GM12878 (cell line): Measurements from ENCODE around the gene ERVMER34-1.

ENCODE experiments used
- CREB1 ChIP-seq: IDR thresholded peaks from 2 replicates; pipeline ENCODE4 v1.6.1; 2012; ENCODE audit warnings: low read depth, mild to moderate bottlenecking, inconsistent platforms
- E2F4 ChIP-seq: IDR thresholded peaks from 2 replicates; pipeline ENCODE4 v1.6.1; 2012; ENCODE audit warnings: low read depth, low read length, improper control_type of control experiment
- EZH2 ChIP-seq: IDR thresholded peaks from 2 replicates; pipeline ENCODE4 v1.6.1; 2012; ENCODE audit warnings: low read depth, mild to moderate bottlenecking, control low read depth, inconsistent platforms, low read length, borderline replicate concordance; ENCODE audit not compliant: control insufficient read depth
- FOXM1 ChIP-seq: IDR thresholded peaks from 2 replicates; pipeline ENCODE4 v1.6.1; 2012; ENCODE audit warnings: low read depth, mild to moderate bottlenecking, inconsistent platforms, low read length, moderate library complexity
- JUND ChIP-seq: IDR thresholded peaks from 2 replicates; pipeline ENCODE4 v1.6.1; 2012; ENCODE audit warnings: low read depth, mild to moderate bottlenecking, low read length, improper control_type of control experiment, moderate library complexity
- MEF2B ChIP-seq: fragments of 450-650 bp; IDR thresholded peaks from 2 replicates; pipeline ENCODE4 v1.6.1; 2018; ENCODE audit warnings: mild to moderate bottlenecking, moderate library complexity; ENCODE audit not compliant: partially characterized antibody, poor library complexity, severe bottlenecking
- MYC ChIP-seq: IDR thresholded peaks from 2 replicates; pipeline ENCODE4 v1.6.1; 2011; ENCODE audit warnings: mild to moderate bottlenecking, low read length, moderate library complexity, inconsistent platforms; ENCODE audit not compliant: insufficient read depth, insufficient replicate concordance, insufficient read length, severe bottlenecking
- POLR2A ChIP-seq: IDR thresholded peaks from 2 replicates; pipeline ENCODE4 v1.6.1; 2011; ENCODE audit warnings: low read depth, mild to moderate bottlenecking, low read length
- SUZ12 ChIP-seq: fragments of 200-600 bp; sonication (generic); IDR thresholded peaks from one replicate; pipeline ENCODE4 v1.6.1; 2018; ENCODE audit warnings: antibody characterized with exemption, mild to moderate bottlenecking; ENCODE audit not compliant: unreplicated experiment
- USF2 ChIP-seq: IDR thresholded peaks from 2 replicates; pipeline ENCODE4 v1.6.1; 2011; ENCODE audit warnings: low read depth, low read length, improper control_type of control experiment, borderline replicate concordance
- TF ChIP-seq, protein P1 (sequence below): fragments of 450-650 bp; conservative IDR thresholded peaks from 2 replicates; pipeline ENCODE4 v1.6.1; 2017; ENCODE audit warnings: mild to moderate bottlenecking, moderate library complexity
- TF ChIP-seq, protein P2 (sequence below), 3 experiments: IDR thresholded peaks in 2 of 3; conservative IDR thresholded peaks in 1 of 3; 2 replicates each; pipeline ENCODE4 v1.5.1; 2011; ENCODE audit warnings: low read depth in 3 of 3, low read length in 3 of 3, mild to moderate bottlenecking in 3 of 3, control low read depth in 2 of 3, moderate library complexity in 2 of 3, inconsistent platforms in 1 of 3, mixed read lengths in 1 of 3; ENCODE audit not compliant: control insufficient read depth in 2 of 3, insufficient read depth in 1 of 3; ENCODE audit errors: extremely low read depth in 1 of 3
- TF ChIP-seq, protein P3 (sequence below): fragments of 450-650 bp; IDR thresholded peaks from 2 replicates; pipeline ENCODE4 v1.6.1; 2017; ENCODE audit warnings: mild to moderate bottlenecking, low read depth, inconsistent platforms; ENCODE audit not compliant: poor library complexity, severe bottlenecking

GRCh38 chr4:52718123-52718522, 33.1 kb downstream of the ERVMER34-1 start:
- TF ChIP-seq, protein P1, sequence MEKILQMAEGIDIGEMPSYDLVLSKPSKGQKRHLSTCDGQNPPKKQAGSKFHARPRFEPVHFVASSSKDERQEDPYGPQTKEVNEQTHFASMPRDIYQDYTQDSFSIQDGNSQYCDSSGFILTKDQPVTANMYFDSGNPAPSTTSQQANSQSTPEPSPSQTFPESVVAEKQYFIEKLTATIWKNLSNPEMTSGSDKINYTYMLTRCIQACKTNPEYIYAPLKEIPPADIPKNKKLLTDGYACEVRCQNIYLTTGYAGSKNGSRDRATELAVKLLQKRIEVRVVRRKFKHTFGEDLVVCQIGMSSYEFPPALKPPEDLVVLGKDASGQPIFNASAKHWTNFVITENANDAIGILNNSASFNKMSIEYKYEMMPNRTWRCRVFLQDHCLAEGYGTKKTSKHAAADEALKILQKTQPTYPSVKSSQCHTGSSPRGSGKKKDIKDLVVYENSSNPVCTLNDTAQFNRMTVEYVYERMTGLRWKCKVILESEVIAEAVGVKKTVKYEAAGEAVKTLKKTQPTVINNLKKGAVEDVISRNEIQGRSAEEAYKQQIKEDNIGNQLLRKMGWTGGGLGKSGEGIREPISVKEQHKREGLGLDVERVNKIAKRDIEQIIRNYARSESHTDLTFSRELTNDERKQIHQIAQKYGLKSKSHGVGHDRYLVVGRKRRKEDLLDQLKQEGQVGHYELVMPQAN: no peak
- TF ChIP-seq JUND (no peak), MEF2B (no peak), EZH2 (no peak), USF2 (no peak), CREB1 (no peak), FOXM1 (no peak), E2F4 (no peak), POLR2A (no peak), MYC (no peak), SUZ12 (no peak)
- TF ChIP-seq, protein P2, sequence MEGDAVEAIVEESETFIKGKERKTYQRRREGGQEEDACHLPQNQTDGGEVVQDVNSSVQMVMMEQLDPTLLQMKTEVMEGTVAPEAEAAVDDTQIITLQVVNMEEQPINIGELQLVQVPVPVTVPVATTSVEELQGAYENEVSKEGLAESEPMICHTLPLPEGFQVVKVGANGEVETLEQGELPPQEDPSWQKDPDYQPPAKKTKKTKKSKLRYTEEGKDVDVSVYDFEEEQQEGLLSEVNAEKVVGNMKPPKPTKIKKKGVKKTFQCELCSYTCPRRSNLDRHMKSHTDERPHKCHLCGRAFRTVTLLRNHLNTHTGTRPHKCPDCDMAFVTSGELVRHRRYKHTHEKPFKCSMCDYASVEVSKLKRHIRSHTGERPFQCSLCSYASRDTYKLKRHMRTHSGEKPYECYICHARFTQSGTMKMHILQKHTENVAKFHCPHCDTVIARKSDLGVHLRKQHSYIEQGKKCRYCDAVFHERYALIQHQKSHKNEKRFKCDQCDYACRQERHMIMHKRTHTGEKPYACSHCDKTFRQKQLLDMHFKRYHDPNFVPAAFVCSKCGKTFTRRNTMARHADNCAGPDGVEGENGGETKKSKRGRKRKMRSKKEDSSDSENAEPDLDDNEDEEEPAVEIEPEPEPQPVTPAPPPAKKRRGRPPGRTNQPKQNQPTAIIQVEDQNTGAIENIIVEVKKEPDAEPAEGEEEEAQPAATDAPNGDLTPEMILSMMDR (IDR thresholded peaks at IDR 0.05 in 2 of 3, conservative IDR thresholded peaks at IDR 0.05 in 1 of 3; ENCODE audit: control insufficient read depth in 2 of 3, extremely low read depth in 1 of 3, insufficient read depth in 1 of 3, low read depth in 3 of 3, low read length in 3 of 3): no peak
- TF ChIP-seq, protein P3, sequence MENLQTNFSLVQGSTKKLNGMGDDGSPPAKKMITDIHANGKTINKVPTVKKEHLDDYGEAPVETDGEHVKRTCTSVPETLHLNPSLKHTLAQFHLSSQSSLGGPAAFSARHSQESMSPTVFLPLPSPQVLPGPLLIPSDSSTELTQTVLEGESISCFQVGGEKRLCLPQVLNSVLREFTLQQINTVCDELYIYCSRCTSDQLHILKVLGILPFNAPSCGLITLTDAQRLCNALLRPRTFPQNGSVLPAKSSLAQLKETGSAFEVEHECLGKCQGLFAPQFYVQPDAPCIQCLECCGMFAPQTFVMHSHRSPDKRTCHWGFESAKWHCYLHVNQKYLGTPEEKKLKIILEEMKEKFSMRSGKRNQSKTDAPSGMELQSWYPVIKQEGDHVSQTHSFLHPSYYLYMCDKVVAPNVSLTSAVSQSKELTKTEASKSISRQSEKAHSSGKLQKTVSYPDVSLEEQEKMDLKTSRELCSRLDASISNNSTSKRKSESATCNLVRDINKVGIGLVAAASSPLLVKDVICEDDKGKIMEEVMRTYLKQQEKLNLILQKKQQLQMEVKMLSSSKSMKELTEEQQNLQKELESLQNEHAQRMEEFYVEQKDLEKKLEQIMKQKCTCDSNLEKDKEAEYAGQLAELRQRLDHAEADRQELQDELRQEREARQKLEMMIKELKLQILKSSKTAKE: no peak
